Activated CD8-positive, alpha-beta memory T cell treated with anti-CD3 and anti-CD28 coated beads, Interleukin-2, amount 50 U/mL, for 24 hours (primary cell): ENCODE measurements around the gene OAF.

Experiments
- DNase-seq: peaks from one replicate; pipeline ENCODE4 v3.0.0-alpha.2; 2020; ENCODE audit errors: extremely low read depth

The OAF gene

DNA sequence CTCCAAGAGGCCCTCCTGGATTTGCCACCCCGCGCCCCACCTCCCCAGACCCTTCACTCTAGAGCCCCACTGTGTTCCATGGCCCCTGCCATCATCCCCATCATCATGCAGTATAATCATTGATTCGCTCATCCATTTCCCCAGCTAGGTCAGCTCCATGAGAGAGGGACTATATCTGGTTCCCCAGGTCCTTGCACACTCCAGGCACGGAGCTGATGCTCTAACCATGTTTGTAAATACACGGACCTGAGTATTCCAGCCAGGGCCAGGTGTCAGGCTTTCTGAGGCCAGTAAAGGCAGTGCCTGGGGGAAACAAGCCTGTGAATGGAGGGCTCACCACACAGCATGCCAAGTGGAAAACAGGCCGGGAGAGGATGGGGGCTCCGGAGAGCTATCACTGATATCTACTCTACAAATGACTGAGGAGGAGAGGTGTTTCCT, 27.1 kb upstream of the OAF start:
- no peak for DNase-seq

DNA sequence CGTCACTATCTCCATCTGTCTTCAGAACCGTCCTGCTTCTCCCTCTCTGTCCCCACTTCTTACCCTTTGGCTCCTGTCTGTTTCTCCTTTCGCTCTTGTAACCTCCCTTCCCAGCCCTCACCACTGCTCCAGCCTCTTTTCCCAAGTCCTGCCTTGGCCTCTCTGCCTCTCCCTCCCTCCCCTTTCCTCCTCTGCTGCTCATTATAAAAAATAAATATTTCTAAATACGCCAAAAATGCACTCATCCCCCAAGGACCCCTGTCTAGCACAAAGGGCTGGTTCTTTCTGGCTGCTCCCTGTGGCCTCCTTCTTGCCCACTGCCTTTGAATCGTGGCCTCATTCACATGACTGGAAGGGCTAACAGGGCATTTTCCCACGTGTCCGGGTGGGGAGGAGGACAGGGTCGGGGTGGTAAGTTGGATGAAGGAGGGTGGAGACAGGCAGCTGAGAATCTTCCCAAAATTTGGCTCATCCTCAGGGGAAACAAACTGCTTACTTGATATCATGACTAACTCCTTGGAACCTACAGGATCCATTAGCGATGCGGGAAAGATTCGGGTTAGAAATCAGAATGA, 26.4 kb upstream of the OAF start:
- DNase-seq = no peak

DNA sequence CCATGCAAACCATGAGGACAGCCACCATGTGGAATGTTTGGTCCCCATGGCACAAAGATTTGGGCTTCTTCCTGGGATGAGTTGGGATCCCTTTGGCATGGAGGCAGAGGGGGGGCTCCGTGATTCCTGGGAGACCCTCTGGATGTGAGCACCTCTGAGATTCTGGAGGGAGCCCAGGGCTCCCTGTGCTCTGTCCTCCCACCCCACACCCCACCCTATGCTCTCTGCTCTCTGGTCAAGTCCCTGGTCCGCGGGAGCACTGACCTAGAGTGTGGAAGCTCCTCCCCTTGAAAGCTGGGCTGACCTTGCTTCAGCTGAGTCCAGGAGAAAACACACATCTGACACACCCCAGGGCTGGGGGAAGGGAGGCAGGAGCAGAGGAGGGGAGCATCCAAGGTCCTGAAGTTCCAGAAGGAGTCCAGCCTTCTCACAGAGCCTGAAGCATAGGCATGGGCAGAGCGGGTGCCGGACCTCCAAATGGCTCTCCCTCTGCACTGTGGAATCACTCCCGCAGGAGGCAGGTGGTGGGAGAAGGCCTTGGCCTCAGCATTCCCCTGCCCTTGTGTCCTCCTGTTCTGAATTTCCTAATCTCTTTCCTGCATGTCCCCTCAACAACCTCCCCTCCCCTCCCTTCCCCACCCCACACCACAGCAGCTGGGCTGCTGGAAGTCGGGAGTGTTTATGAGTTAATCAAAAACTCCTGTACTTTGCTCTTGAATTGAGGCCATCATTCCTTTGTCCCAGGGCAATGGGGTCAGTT, 25.7 kb upstream of the OAF start:
- no peak for DNase-seq

DNA sequence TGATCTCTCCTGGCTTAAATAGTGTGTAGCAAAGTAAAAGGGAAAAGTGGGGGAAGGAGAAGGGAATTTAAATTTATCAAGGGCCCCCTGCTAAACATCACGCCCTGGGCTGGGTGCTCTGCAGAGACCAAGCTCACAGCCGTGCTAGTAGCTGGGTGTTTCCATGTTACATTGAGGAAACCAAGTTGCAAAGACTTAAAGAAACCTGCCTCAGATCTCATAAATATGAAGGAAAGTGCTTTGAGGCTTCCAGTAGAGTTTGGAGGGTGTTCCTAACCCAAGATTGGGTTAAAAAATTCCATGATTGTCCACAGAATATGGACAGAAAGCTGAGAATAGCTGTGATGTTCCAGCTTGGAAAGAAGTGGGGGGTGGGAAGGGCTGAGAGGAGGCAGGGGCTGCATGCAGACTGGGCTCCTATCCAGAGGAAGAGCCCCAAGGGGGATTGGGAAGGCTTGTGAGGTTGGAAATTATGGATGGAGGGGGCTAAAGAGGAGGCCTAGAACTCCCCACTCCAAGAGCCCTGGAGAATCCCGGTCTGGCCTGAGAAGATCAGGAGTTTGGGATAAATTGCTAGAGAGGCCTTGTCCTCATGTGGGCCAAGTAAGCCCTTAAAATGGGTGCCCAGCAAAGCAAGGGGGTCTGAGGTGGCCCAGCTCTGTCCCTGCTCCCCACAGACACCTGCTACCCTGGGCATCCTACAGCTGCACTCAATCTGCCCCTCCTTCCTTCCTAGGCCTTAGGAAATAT, 25.0 kb upstream of the OAF start:
- no peak for DNase-seq

DNA sequence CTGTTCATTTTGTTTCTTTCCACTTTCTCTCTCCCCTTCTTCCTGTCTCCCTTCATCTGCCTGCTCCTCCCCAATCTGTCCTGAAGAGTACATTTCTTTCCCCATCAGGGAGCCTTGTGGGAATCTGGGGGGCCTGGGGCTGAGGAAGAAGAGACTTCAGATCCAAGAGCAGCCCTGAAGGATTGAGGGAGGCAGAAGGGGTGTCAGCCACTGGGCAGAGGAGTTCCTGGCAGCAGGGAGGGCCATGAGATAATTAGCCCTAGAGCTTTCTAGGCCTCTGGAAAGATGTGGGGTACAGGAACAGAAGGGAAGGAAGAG, 24.4 kb upstream of the OAF start:
- DNase-seq = no peak

DNA sequence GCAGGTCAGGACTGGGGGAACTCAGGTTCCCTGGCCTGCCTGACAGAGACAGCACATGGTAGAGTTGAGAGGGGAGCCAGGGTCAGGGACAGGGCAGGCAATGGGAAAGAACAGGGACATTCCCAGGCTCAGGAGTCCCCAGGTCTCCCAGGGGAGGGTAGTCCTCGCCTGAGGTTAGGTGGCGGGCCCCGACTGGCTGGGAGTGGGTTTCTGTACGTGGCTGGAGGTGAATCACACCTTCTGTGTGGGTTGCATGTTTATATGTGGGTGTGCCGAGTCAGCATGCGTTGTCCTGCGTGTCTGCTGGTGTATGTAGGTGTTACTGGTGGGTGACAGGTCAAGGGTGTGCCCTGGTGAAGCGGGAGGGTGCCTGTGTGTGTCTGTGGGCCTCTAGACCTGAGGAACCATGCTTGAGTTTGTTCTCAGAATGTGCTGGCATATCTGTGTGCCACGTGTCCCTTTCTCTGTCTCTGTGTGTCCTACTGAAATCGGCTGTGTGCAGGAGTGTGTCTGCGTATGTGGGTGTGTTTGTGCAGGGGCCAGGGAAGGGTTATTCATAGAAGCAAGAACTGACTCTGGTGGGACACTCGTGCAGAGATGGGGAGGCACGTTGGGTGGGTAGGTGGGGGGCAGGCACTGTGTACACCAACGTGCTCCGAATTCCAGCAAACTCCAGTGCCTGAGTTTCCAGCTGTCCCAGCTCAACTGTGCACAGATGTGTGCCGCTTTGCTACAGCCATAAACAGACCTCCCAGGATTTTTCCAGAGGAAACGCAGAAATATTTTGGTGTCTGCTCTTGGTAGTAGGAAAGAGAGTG, 23.8 kb upstream of the OAF start:
- no peak for DNase-seq

DNA sequence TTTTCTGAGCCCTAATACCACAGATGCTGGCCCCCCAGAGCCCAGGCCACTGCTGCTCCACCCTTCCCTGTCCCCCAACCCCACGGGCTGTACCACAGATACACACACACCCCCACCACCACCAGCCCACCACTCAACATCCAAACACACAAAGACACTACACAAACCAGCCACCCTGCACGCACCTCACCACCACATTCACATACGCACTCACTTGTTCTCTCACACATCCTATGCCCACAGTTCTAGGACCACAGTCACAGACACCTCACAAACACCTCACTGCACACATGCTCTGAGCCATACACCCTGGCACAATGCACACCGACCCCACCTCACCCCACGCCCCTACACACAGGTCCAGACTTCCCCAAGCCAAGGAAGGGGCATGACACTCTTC, 22.5 kb upstream of the OAF start:
- no peak for DNase-seq

DNA sequence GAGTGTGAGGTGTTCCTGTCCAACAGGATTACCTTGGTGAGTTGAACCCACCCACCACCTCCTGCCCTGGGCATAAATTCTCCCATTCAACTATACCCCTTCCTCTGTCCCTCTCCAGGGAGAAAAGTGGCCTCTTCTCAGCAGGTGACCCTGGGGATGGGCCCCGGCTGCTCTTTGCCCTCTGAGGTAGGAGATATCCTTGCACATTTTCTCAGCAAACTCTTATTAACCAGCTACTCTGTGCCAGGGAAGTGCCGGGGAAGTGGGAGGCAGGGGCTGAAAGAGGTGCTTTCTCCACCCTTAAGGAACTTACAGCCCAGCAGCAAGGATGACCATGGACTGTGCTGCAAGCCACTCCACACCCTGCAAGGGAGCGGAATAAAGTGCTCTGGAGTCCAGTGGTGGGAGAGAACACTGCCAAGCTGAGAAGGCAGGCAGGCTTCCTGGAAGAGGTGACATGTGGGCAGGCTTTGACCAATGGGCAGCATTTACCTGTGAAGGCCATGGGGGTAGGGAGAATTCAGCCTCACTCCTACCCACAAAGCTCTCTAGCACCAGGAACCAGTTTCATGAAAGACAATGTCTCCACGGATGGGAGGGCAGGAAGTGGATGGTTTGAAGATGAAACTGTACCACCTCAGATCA, 21.9 kb upstream of the OAF start:
- no peak for DNase-seq

DNA sequence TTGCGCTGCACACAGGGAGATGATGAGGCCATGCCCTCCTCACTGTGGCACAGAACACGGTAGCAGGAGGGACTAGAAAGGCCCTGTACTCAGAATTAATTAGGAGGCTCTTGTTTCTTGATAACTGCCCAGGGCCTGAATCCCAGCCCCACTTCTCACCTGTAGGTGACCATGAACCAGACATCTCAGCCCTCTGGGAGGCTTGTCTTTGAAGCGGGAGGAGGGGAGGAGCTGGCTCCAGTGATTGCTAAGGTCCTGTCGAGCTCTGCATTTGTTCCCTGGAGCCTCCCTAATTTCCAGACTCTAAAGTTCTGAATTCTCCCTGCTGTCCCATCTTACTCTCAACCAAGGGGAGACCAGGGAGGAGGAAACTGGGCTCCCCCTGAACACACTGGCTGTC, 19.8 kb upstream of the OAF start:
- DNase-seq = no peak

DNA sequence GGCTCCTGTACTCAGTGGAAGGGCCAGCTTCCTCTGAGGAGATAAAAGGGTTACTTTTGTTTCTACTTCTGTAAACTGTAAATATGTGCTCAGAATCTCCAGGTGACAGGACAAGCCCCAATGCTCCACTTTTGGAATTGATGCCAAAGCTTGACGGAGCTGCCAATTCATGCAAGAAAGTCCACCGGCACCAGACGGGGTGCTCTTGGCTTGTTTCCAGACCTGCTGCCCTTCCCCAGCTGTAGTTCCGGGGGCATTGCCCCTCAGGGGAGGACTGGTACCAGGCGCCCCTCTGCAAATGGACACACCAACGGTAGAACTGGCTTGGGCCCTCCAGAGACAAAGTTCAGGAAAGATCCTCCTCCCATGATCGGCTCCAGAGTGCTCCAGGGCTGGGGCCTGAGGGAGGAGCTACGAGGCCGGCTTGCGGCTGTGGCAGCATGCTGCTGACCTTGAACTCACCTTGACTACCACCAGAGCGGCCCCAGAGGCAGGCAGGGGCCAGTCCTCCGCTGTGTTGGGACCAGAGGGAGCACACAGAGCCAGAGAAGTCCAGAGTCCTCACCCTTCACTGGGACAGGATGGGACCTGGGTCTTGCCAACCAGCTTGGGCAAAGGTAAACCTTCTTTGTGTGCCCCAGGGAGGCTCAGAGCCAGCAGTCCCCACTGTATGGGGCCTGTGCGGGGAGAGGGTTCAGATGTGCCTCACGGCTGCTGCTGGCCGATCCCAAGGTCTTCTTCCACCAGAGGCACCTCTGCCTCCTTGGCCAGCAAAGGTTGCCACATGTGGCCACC, 17.8 kb upstream of the OAF start:
- DNase-seq = no peak

DNA sequence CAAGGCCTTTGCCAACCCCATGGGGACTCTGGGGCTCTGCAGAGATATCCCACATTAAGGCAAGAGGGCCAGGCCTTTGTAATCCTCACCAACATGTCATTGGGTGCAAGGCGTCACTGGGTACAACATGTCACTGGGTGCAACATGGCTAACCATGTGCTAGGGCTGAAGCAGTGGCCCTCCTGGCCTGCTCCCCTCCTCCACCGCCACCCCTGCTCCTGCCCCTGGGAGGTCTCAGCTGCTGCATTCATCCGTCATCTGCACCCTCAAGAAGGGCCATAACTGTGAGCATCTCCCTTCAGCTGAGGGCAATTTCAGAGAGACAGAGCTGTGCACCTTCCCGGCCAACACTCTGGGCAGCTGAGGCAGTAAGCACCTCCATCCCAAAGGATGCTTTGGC, 16.7 kb upstream of the OAF start:
- no peak for DNase-seq

DNA sequence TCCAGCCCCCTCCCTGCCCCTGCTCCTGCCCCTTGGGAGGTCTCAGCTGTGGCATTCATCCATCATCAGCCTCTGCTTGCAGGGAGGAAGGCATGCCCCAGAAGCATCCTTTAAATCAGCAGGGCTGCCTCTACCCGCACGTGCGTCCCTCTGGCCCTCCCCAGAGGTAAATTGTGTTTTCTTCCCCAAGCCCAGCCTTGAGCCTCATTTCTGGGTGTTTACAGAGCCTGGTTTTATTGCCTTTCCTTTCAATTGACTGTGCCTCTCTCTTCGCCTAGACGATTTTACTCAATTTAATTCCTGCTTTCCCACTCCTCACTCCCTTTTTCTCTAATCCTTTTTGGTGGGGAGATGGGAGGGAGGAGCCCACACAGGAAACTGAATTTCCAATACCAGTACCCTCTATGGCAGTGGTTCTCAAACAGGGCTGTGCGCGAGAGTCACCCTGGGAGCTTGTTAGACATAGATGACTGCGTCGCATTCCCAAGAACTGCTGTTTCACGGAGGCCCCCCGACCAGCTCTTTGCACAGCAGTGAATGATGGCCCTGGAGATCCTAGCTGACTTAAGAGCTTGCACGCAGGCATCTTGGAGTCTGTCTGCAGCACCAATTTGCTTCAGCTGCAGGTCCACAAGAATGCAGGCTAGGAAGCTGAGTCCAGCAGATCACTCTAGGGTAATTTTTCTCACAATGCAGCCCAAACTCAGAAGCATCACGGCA, 15.1 kb upstream of the OAF start:
- no peak for DNase-seq

DNA sequence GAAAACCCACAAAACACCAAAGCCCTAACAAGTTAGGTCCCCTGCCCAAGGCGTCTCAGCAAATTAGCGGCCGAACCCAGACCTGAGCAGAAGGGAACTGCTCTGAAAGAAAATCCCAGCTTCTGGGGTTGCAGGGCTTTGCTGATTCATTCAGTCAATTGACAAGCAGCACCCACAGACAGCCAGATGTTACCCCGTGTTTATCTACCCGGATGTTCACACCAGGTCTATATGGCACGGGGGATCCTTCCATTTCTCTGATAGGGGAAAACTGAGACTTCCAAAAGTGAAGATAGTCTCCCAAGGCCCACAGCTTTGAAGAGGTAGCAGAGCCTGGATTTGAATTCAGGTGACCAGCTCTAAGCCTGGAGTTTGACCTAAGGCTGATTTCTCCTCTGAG, 14.0 kb upstream of the OAF start:
- no peak for DNase-seq

DNA sequence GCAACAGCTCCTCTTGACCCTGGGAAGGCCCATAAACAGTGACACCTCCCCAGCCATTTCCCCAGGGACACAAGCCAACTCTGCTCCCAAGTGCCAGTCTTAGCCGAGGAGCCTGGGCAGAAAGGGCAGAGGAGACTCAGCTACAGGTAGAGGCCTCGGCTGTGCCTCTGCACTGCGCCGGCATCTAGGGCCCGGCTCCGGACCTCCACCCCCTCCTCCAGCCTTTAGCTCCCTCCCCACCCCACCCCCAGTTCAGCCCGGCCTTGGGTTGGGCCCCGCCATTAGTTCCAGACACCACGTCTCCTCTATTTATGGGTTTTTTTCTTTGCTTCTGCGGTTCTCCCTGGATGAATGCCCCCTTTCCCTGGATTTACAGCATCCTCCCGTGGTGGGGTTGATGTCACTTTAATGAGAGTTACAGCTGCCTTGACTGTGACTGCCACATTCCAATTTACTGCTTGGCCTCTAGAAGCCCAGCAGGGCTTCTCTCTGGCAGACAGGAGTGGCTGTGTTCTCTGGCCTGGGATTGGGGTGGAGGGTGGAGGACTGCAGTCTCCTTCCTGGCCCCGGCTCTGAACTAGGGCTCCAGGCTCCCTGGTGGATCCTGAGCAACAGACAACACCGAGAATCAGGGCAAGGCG, 13.5 kb upstream of the OAF start:
- DNase-seq = no peak

DNA sequence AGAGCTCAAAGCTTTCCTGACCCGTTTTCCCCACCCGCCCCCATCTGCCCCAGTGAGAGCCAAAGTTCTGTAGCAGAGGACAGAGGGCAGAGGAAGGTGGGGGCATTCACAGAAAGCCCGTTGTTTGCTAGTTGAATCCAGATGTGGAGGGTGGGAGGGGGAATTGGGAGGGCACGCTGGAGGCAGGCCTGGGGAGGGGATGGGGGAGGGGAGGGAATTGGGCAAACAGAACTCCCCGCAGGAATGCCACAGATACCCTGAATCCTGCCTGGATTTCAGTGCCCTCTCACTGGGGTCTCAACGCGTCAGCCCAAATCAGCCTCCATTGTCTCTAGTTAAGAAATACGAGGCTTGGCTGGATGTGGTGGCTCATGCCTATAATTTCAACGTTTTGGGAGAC, 12.9 kb upstream of the OAF start:
- DNase-seq = no peak

DNA sequence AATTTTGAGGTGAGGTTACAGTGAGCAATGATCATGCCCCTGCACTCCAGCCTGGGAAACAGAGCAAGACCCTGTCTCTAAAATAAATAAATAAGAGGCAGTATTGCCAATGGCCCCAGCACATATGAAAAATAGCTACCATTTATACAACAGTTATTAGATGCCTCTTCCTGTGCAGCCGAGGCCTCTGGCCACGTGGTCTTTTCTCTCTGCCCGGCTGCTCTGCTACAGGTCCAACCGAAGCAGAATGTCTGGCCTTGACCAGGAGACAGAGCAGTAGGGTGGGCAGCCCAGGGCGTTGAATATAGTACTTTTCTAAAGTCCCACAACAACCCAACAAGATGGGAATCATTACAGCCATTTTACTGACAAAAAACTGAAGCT, 12.4 kb upstream of the OAF start:
- DNase-seq = no peak

DNA sequence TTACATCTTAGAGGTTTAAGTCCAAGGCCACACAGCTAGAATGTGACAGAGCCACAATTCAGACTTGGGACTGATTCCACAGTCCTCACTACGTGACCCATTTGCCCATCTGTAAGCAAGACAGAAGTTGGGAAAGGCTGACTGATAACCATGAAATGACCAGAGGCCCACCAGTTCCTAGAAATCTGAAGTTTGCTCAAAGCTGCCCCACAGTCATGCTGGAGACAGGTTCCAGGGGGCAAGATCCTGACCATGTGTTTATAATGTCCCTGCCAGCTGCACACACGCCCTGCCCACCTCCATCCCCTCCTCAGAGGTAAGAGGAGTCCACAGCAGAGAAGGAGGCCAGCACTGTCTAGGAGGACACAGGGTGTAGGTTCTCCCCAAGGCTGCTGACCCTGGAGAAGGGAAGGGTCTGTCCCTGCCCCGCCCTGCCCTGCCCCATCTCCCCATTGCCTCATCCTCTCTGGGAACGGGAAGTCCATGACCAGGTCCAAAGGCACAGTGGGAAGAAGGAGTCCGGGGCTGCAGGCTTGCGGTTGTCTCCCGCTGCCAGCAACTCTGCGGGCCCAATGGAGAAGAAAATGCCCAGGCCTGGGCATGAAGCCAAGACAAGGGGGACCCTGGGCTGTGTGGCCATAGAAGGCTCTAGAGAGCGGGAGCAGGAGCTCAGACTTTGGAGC, 11.9 kb upstream of the OAF start:
- DNase-seq = no peak

DNA sequence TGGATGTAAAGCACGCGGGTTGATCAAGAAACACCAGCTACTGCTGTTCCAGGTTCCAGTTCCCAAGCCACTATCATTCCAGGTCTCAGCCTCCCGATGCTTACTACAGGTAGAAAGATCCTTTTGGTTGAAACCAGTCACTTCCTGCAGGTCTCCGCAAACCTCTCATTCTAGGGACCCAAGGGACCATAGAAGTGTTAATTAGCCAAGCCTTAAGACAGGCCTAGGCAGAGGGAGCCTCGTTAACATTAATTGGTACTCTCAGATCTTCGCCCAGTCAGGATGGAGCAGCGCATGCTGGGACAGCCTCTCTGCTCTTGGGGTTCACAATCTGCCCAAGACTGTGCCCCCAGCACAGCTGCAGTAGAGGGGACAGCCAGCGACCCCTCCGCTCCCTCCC, 11.2 kb upstream of the OAF start:
- no peak for DNase-seq

DNA sequence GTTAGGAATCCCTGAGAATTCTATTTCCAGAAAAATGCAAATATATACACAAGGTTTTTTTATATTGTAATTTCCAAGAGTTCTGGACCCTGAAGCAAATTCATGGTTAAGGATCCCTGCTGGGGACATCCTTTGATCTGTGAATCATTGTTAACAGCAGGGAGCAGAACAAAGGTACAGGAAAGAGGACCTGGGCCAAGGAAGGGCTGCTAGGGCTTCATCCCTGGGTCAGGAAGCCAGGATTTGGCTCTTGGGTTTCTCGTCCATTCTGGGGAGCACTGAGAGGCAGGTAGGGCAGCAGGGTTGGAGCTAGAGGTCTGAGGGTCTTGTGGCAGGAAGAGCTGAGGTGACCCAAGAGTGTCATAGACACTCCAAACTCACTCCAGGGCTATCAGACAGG, 10.2 kb upstream of the OAF start:
- no peak for DNase-seq
